ENCODE measurements around the gene TSC1. TPM values are rescaled to one million over a fixed set of nuclear protein-coding genes. Genes with fewer than 3 reads are reported as not detected.

Gene TSC1
- total RNA-seq, 4 donors from 2014 or later = 24.3 to 44.2 (median 36.9) TPM

- Histone ChIP-seq H3K27ac (no peak overlapping the region), H3K9me3 (no peaks in the 10 kb centered on the region), H3K36me3 (no peaks in the 10 kb centered on the region), H3K27me3 (peaks cover 31% of the 10 kb centered on the region), H3K4me3 (no peak overlapping the region), H3K4me1 (no peaks in the 10 kb centered on the region)
- 74 to 76% methylated on average over 5 to 7 of the region's 9 CpGs for WGBS, 2 donors (ENCODE audit: low coverage in 1 of 2)
- ATAC-seq = no peak
- TF ChIP-seq EP300 (IDR thresholded peaks at IDR 0.05) (no peak), POLR2A (IDR thresholded peaks at IDR 0.05) (no peak), POLR2AphosphoS5 (IDR thresholded peaks at IDR 0.05) (no peak), CTCF (IDR thresholded peaks at IDR 0.05) (no peak)
Observed at GRCh38 chr9:132965478-132965877, 21.1 kb upstream of the TSC1 start.

- no peak for ATAC-seq
- TF ChIP-seq POLR2A (IDR thresholded peaks at IDR 0.05) (no peak), CTCF (IDR thresholded peaks at IDR 0.05) (no peak), EP300 (IDR thresholded peaks at IDR 0.05) (no peak), POLR2AphosphoS5 (IDR thresholded peaks at IDR 0.05) (no peak)
- H3K4me3 ChIP-seq = no peak overlapping the region
- no peaks in the 10 kb centered on the region for H3K36me3 ChIP-seq
- peaks cover 5% of the 10 kb centered on the region for H3K27me3 ChIP-seq
- H3K4me1 ChIP-seq = no peaks in the 10 kb centered on the region
- 61 to 89% methylated on average over 5 to 6 of the region's 6 CpGs for WGBS, 2 donors (ENCODE audit: low coverage in 1 of 2)
- H3K9me3 ChIP-seq = peaks cover 0 to 8% (median 0%) of the 10 kb centered on the region in 3 donors
- H3K27ac ChIP-seq = no peak overlapping the region
Observed at GRCh38 chr9:132961002-132961401, 16.6 kb upstream of the TSC1 start.

DNA sequence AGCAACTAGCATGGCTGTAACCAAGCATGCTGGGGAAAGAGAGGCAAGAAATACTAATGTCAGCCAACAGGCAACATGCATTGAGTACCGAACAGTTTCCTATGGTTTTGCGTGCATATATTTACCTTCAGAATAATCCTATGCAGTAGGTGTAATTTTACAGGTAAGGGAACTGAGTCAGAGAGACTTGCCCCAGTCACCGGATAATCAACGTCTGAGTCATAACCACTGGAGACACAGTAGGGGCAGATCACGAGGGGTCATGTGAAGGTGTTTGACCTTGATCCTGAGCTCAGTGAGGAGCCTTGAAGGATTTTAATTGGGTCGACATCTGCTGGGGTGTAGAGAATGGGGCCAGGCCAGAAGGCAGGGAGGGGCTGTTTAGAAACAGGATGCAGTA is 13.4 kb upstream of the TSC1 start:
- no peak overlapping the region for H3K4me3 ChIP-seq
- WGBS, 2 donors (ENCODE audit: low coverage in 1 of 2) = 78 to 95% methylated on average over 3 to 6 of the region's 6 CpGs
- H3K27ac ChIP-seq = no peak overlapping the region
- no peaks in the 10 kb centered on the region for H3K36me3 ChIP-seq
- H3K9me3 ChIP-seq = peaks cover 0 to 31% (median 0%) of the 10 kb centered on the region in 3 donors
- no peaks in the 10 kb centered on the region for H3K4me1 ChIP-seq
- no peaks in the 10 kb centered on the region for H3K27me3 ChIP-seq
- TF ChIP-seq POLR2AphosphoS5 (IDR thresholded peaks at IDR 0.05) = no peak
- no peak for ATAC-seq

- no peak overlapping the region for H3K27ac ChIP-seq
- no peaks in the 10 kb centered on the region for H3K36me3 ChIP-seq
- WGBS, 2 donors (ENCODE audit: low coverage in 1 of 2) = 46 to 65% methylated on average over 2 of the region's 2 CpGs
- H3K4me3 ChIP-seq = no peak overlapping the region
- TF ChIP-seq POLR2AphosphoS5 (IDR thresholded peaks at IDR 0.05) (no peak), EP300 (IDR thresholded peaks at IDR 0.05) (no peak), POLR2A (IDR thresholded peaks at IDR 0.05) (no peak), CTCF (IDR thresholded peaks at IDR 0.05) (no peak)
- no peaks in the 10 kb centered on the region for H3K27me3 ChIP-seq
- no peak for ATAC-seq
- no peaks in the 10 kb centered on the region for H3K4me1 ChIP-seq
- peaks cover 0 to 31% (median 0%) of the 10 kb centered on the region in 3 donors for H3K9me3 ChIP-seq
Observed at GRCh38 chr9:132955768-132956167, 11.4 kb upstream of the TSC1 start.

GRCh38 chr9:132955123-132955522 is 10.7 kb upstream of the TSC1 start:
- H3K4me1 ChIP-seq = no peaks in the 10 kb centered on the region
- no peaks in the 10 kb centered on the region for H3K27me3 ChIP-seq
- WGBS, 2 donors (ENCODE audit: low coverage in 1 of 2) = 84 to 88% methylated on average over 2 of the region's 2 CpGs
- no peak for ATAC-seq
- H3K9me3 ChIP-seq = peaks cover 0 to 31% (median 0%) of the 10 kb centered on the region in 3 donors
- H3K36me3 ChIP-seq = no peaks in the 10 kb centered on the region
- TF ChIP-seq POLR2AphosphoS5 (IDR thresholded peaks at IDR 0.05) (no peak), POLR2A (IDR thresholded peaks at IDR 0.05) (no peak), CTCF (IDR thresholded peaks at IDR 0.05) (no peak), EP300 (IDR thresholded peaks at IDR 0.05) (no peak)
- H3K4me3 ChIP-seq = no peak overlapping the region
- H3K27ac ChIP-seq = no peak overlapping the region
